Stimulated activated CD8-positive, alpha-beta memory T cell treated with anti-CD3 and anti-CD28 coated beads, Interleukin-15, amount 100 ng/mL, for 4 hours (primary cell): ENCODE measurements around the gene OR10W1.

Experiments
- DNase-seq, 2 donors: peaks; one replicate each; pipeline ENCODE4 v3.0.0-alpha.2; 2020; ENCODE audit warnings: low read depth in 2 of 2

The OR10W1 gene

GRCh38 chr11:58268142-58268541 lies at the start of gene OR10W1:
Gene OR10W1, minus strand, starts transcription at chr11:58268260. Its CDS starts 402 bp downstream, at chr11:58267858.
- no peak for DNase-seq

GRCh38 chr11:58316142-58316541 lies 48.1 kb upstream of the OR10W1 start:
- DNase-seq, result no peak

- DNase-seq, result no peak
Observed at GRCh38 chr11:58301576-58301975, 33.5 kb upstream of the OR10W1 start.

GRCh38 chr11:58292017-58292416 lies 24.0 kb upstream of the OR10W1 start:
- no peak for DNase-seq

- no peak for DNase-seq
Observed at GRCh38 chr11:58289266-58289665, 21.2 kb upstream of the OR10W1 start.

- DNase-seq, result no peak
Observed at GRCh38 chr11:58286249-58286648, 18.2 kb upstream of the OR10W1 start.

- no peak for DNase-seq
Observed at GRCh38 chr11:58285483-58286040, 17.5 kb upstream of the OR10W1 start.

GRCh38 chr11:58276151-58276550 lies 8.1 kb upstream of the OR10W1 start:
- no peak for DNase-seq

- DNase-seq, result no peak
Observed at GRCh38 chr11:58275002-58275401, 6.9 kb upstream of the OR10W1 start.

GRCh38 chr11:58259983-58260382 lies 8.1 kb downstream of the OR10W1 start:
- DNase-seq, result no peak

GRCh38 chr11:58254936-58255335 lies 13.1 kb downstream of the OR10W1 start:
- DNase-seq, result no peak

GRCh38 chr11:58243954-58244353 lies 24.1 kb downstream of the OR10W1 start:
- DNase-seq, result no peak

GRCh38 chr11:58227956-58228615 lies 40.0 kb downstream of the OR10W1 start:
- DNase-seq, result no peak

- no peak for DNase-seq
Observed at GRCh38 chr11:58222721-58223120, 45.3 kb downstream of the OR10W1 start.
